ENCODE results near the gene DPP6.

- TF ChIP-seq CTCF (IDR thresholded peaks at IDR 0.05; ENCODE audit: poor library complexity), result no peak
- no peak for TF ChIP-seq EZH2phosphoT487 (IDR thresholded peaks at IDR 0.05; ENCODE audit: low read depth, severe bottlenecking, unreplicated experiment)
- no peak for TF ChIP-seq EZH2 (IDR thresholded peaks at IDR 0.05; ENCODE audit: borderline replicate concordance)
Measured at GRCh38 chr7:154709840-154710520, 657.8 kb downstream of the DPP6 start.
